ENCODE measurements around the gene CTNNA3. TPM values are rescaled to one million over a fixed set of nuclear protein-coding genes. Genes with fewer than 3 reads are reported as not detected.

CTNNA3 gene
- total RNA-seq, 1 donor from 2014 or later, result 159 TPM

GRCh38 chr10:66832781-66833422 is 863.1 kb downstream of the CTNNA3 start:
- intact Hi-C loops (cut with micrococcal nuclease), result no loop called here
- no peak overlapping the region for H3K27ac ChIP-seq (replicated peaks)
- no peaks in the 10 kb centered on the region for H3K27me3 ChIP-seq (ENCODE audit: low read depth)
- no peak overlapping the region for H3K4me3 ChIP-seq
- no peaks in the 10 kb centered on the region for H3K9me3 ChIP-seq (replicated peaks)
- TF ChIP-seq CTCF (IDR thresholded peaks at IDR 0.05; ENCODE audit: borderline replicate concordance), result no peak
- H3K4me1 ChIP-seq, result peaks cover 19% of the 10 kb centered on the region
- no peaks in the 10 kb centered on the region for H3K36me3 ChIP-seq
- DNase-seq, result no peak

- no peaks in the 10 kb centered on the region for H3K27me3 ChIP-seq (ENCODE audit: low read depth)
- no peaks in the 10 kb centered on the region for H3K36me3 ChIP-seq
- DNase-seq, result no peak
- no peak for TF ChIP-seq CTCF (IDR thresholded peaks at IDR 0.05; ENCODE audit: borderline replicate concordance)
- H3K9me3 ChIP-seq (replicated peaks), result no peaks in the 10 kb centered on the region
- no peaks in the 10 kb centered on the region for H3K4me1 ChIP-seq
- H3K27ac ChIP-seq (replicated peaks), result no peak overlapping the region
- intact Hi-C loops (cut with micrococcal nuclease), result no loop called here
- H3K4me3 ChIP-seq, result no peak overlapping the region
Observed at GRCh38 chr10:66828957-66829356, 867.0 kb downstream of the CTNNA3 start.

GRCh38 chr10:66827353-66827752 is 868.6 kb downstream of the CTNNA3 start:
- H3K27ac ChIP-seq (replicated peaks), result no peak overlapping the region
- no peaks in the 10 kb centered on the region for H3K27me3 ChIP-seq (ENCODE audit: low read depth)
- no peak for TF ChIP-seq CTCF (IDR thresholded peaks at IDR 0.05; ENCODE audit: borderline replicate concordance)
- H3K9me3 ChIP-seq (replicated peaks), result no peaks in the 10 kb centered on the region
- intact Hi-C loops (cut with micrococcal nuclease), result no loop called here
- H3K4me3 ChIP-seq, result no peak overlapping the region
- H3K36me3 ChIP-seq, result no peaks in the 10 kb centered on the region
- H3K4me1 ChIP-seq, result no peaks in the 10 kb centered on the region
- DNase-seq, result no peak

- no peaks in the 10 kb centered on the region for H3K9me3 ChIP-seq (replicated peaks)
- no peaks in the 10 kb centered on the region for H3K36me3 ChIP-seq
- no peak overlapping the region for H3K4me3 ChIP-seq
- no peak for DNase-seq
- TF ChIP-seq CTCF (IDR thresholded peaks at IDR 0.05; ENCODE audit: borderline replicate concordance), result no peak
- no peaks in the 10 kb centered on the region for H3K27me3 ChIP-seq (ENCODE audit: low read depth)
- intact Hi-C loops (cut with micrococcal nuclease), result no loop called here
- no peak overlapping the region for H3K27ac ChIP-seq (replicated peaks)
- no peaks in the 10 kb centered on the region for H3K4me1 ChIP-seq
Observed at GRCh38 chr10:66823301-66823700, 872.7 kb downstream of the CTNNA3 start.

GRCh38 chr10:66822801-66823200 is 873.2 kb downstream of the CTNNA3 start:
- intact Hi-C loops (cut with micrococcal nuclease), result no loop called here
- Histone ChIP-seq H3K36me3 (no peaks in the 10 kb centered on the region), H3K27ac (replicated peaks) (no peak overlapping the region), H3K4me3 (no peak overlapping the region), H3K9me3 (replicated peaks) (no peaks in the 10 kb centered on the region), H3K4me1 (no peaks in the 10 kb centered on the region), H3K27me3 (ENCODE audit: low read depth) (no peaks in the 10 kb centered on the region)
- no peak for TF ChIP-seq CTCF (IDR thresholded peaks at IDR 0.05; ENCODE audit: borderline replicate concordance)
- DNase-seq, result no peak
